Stimulated activated CD8-positive, alpha-beta memory T cell treated with anti-CD3 and anti-CD28 coated beads, Interleukin-4, amount 100 ng/mL, for 48 hours (primary cell): Measurements from ENCODE around the gene RYR2.

Source experiments
- DNase-seq: peaks from one replicate; pipeline ENCODE4 v3.0.0-alpha.2; 2020

The RYR2 gene

DNA sequence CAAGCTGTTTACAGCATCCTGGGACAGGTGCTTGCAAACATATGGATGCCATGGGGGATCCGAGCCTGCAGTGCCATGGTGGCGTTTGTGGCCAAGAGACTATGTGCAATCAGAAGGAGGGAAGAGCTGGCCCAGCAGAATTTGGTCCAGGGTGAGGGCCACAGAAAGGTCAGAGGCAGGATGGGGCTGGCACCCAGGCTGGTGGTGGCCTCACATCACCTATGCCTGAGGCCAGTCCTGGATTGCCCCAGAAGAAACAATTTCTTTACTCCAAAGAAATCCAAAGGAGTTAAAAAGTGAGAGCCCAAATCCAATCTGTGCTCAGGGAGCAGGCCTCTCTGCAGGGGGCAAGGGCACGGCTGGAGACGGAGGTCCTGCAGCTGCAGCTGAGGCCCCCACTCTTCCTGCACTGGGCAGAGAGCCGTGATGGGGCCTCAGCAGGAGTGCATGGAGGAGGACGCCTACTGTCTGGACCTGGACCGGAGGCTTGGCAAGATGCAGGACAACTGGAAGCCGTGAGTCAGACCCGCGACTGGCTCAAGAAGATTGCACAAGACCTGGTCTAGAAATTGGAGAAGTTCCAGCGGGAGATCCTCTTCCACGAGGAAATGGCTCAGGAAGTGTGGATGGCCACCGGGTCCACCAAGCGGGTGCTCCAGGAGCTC, 163.5 kb downstream of the RYR2 start:
- DNase-seq, result no peak

GRCh38 chr1:237206065-237206414, 164.1 kb downstream of the RYR2 start:
- DNase-seq, result no peak

DNA sequence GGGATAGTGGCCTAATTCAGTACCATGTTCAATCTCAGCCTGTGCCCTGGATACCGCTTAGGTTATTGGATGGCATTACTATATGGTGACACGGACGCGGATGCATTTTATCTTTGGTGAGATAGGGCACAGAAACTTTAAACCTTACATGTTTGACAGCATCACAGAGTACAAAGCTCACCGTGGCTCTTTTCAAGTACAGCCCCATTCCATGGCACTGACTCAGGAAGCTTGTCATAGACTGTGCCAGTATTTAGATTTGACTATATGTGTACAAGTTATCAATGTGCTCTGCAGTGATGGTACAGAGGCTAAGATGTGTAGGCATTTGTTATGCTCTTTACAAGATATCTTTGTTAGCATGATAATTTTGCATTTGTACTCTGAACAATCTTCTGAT, 169.0 kb downstream of the RYR2 start:
- DNase-seq, result no peak

- DNase-seq, result no peak
Measured at GRCh38 chr1:237211540-237211939, 169.6 kb downstream of the RYR2 start.

DNA sequence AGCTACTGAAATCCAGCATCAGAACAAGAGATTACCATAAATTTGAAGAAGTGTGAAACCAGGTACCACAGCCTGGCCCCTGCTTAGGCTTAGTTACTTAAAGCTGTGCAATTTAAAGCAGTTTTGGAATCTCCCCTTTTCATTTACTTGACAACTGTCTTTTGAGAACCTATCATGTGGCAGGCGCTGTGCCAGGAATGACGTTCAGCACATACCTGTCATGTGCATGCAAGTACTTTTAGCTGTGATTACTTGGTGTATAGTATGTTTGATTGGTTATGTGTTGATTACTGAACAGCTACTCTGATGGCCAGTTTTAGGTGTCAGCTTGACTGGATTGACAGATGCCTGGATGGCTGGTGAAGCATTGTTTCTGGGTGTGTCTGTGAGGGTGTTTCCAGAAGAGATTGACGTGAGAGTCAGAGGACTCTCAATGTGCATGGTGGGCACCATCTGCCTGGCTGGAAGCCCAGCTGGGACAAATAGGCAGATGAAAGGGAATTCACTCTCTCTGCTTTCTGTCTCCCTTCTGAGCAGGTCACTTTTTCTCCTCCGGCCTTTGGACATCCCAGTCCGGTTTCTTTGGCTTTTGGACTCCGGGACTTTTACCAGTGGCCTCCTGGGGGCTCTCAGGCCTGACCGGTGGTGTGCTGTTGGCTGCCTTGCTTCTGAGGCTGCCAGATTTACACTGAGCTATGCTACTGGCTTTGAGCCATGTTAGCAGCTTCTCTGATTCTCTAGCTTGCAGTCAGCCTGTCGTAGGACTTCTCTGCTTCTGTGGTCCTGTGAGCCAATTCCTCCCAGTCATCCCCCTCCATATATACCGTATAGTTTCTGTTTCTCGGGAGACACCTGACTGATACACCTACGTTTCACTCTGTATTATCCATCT, 178.0 kb downstream of the RYR2 start:
- no peak for DNase-seq

GRCh38 chr1:237223419-237223818, 181.4 kb downstream of the RYR2 start:
- DNase-seq, result no peak

- no peak for DNase-seq
Measured at GRCh38 chr1:237226177-237226944, 184.4 kb downstream of the RYR2 start.

- DNase-seq, result no peak
Measured at GRCh38 chr1:237227476-237227875, 185.5 kb downstream of the RYR2 start.

GRCh38 chr1:237228421-237228820, 186.4 kb downstream of the RYR2 start:
- DNase-seq, result no peak

- DNase-seq, result no peak
Measured at GRCh38 chr1:237229333-237229732, 187.3 kb downstream of the RYR2 start.

- no peak for DNase-seq
Measured at GRCh38 chr1:237232501-237232900, 190.5 kb downstream of the RYR2 start.

GRCh38 chr1:237235091-237235490, 193.1 kb downstream of the RYR2 start:
- DNase-seq, result no peak

- DNase-seq, result no peak
Measured at GRCh38 chr1:237237721-237238120, 195.7 kb downstream of the RYR2 start.

DNA sequence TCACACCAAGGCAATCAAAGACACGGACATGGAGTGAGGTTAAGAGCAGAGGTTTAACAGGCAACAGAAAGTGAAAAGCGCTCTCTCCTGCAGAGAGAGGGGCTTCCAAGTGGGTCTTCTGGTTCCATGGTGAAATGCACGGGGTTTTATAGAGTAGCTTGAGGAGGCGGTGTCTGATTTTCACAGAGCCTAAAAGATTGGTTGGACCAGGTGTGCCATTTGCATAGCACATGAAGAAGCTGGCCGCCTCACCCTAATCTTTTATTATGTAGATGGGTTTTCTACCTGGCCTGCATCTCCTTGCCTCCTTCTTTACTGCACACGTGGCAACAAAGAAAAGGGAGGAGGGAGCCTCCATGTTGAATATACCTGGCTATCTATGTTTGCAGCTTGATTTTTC, 197.3 kb downstream of the RYR2 start:
- no peak for DNase-seq

DNA sequence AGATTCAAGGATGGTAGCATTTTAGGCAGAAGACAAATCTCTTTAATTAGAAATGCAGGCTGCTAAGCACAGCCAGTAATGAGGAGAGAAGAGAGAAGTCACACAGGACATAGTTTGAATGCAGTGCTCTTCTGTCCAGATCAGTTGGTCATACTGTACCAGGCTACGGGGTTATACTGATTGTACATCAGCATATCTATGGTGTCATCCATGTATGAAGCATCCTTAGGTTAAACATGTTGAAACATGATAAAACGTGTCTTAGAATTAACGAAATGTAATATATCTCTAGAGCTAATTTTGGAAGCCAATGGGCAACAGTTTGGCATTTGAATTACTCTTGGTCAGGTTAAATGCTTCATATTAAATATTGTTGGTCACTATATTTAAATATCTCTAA, 199.1 kb downstream of the RYR2 start:
- DNase-seq, result no peak

- DNase-seq, result no peak
Measured at GRCh38 chr1:237244778-237245177, 202.8 kb downstream of the RYR2 start.

GRCh38 chr1:237247442-237247841, 205.5 kb downstream of the RYR2 start:
- DNase-seq, result no peak

- no peak for DNase-seq
Measured at GRCh38 chr1:237249120-237249519, 207.1 kb downstream of the RYR2 start.

- no peak for DNase-seq
Measured at GRCh38 chr1:237250055-237250454, 208.1 kb downstream of the RYR2 start.

- no peak for DNase-seq
Measured at GRCh38 chr1:237255071-237255470, 213.1 kb downstream of the RYR2 start.

DNA sequence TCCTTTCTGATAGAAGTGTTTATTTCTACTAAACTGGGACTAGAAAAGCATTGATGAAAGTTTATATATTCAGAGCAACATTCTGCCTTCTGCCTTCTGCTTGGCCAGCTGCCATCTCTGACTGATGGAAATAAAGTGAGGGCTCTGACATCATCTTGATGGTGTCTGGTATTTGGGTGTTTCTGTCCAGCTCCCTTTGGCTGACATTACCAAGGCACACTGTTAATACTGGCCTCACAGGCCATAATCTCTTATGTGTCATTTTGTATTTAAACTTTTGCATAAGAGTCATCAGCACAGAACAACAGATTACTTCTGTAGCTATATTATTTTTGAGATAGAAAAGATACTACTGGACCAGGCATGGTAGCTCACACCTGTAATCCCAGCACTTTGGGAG, 216.9 kb downstream of the RYR2 start:
- no peak for DNase-seq

- DNase-seq, result no peak
Measured at GRCh38 chr1:237261198-237261597, 219.2 kb downstream of the RYR2 start.

DNA sequence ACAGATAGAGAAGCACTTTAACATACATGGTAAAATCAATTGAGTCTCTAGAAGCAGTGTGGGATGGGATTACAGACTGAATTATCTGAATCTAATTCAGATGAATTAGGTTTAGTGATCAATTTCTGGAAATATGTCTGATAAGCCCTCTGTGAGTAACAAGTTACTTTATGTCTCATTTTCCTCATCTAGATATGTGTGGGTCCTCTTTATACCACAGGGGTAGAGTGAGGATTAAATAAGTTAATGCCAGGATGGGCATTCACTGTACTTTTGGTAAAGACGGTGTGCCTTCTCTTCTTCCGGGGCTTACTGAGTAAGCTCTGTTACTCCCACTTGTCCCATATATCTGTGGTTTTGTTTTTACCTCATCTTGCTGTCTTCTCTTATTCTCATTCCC, 225.8 kb downstream of the RYR2 start:
- DNase-seq, result no peak

- no peak for DNase-seq
Measured at GRCh38 chr1:237269938-237270337, 228.0 kb downstream of the RYR2 start.
